ENCODE measurements around the gene RIMS3. TPM values are rescaled to one million over a fixed set of nuclear protein-coding genes. Genes with fewer than 3 reads are reported as not detected.

RIMS3 gene
- total RNA-seq, 1 experiment from 2014 or later: 5.7 TPM

- H3K27me3 ChIP-seq (ENCODE audit: control insufficient read depth, insufficient read depth, low read length): no peaks in the 10 kb centered on the region
- ChIA-PET POLR2A (no interaction called here), CTCF (no interaction called here)
- H3K27ac ChIP-seq (ENCODE audit: low read length): no peak overlapping the region
- no peaks in the 10 kb centered on the region for H3K9me3 ChIP-seq (ENCODE audit: control insufficient read depth, insufficient read depth, low read depth, low read length)
- no peaks in the 10 kb centered on the region; the same call in 1 of the 2 replicates for H3K36me3 ChIP-seq (ENCODE audit: control insufficient read depth, insufficient read depth, low read length)
- TF ChIP-seq CTCF (IDR thresholded peaks at IDR 0.05) (no peak), SIN3A (IDR thresholded peaks at IDR 0.05; ENCODE audit: borderline replicate concordance, insufficient read depth, low read depth, low read length) (no peak), POLR2AphosphoS5 (IDR thresholded peaks at IDR 0.05; ENCODE audit: low read depth, low read length) (no peak), TCF7L2 (IDR thresholded peaks at IDR 0.05; ENCODE audit: low read depth, low read length) (no peak), REST (IDR thresholded peaks at IDR 0.05; ENCODE audit: insufficient read depth in 1 of 2, low read depth in 2 of 2, low read length in 1 of 2) (no peak)
- DNase-seq (ENCODE audit: low read depth, low spot score) (no peak), ATAC-seq (no peak)
- in situ Hi-C loops (cut with HindIII; ENCODE audit: low pct_unique_long_range_greater_than_20kb, low sequenced_read_pairs): no loop called here
- peaks cover 28% of the 10 kb centered on the region for H3K4me1 ChIP-seq (ENCODE audit: control insufficient read depth, insufficient read depth, low read length)
- no TSS peak for BruUV-seq (replicated peaks)
- no peak overlapping the region for H3K4me3 ChIP-seq (ENCODE audit: low read depth in 2 of 2, low read length in 2 of 2)
- intact Hi-C loops (cut with micrococcal nuclease; ENCODE audit: unreplicated experiment): no loop called here
These were observed 24.3 kb upstream of the RIMS3 start for GRCh38 chr1:40689737-40690136.

GRCh38 chr1:40687661-40688060, 22.2 kb upstream of the RIMS3 start:
- H3K27ac ChIP-seq (ENCODE audit: low read length): no peak overlapping the region
- no peaks in the 10 kb centered on the region for H3K27me3 ChIP-seq (ENCODE audit: control insufficient read depth, insufficient read depth, low read length)
- no peaks in the 10 kb centered on the region for H3K9me3 ChIP-seq (ENCODE audit: control insufficient read depth, insufficient read depth, low read depth, low read length)
- no TSS peak for BruUV-seq (replicated peaks)
- intact Hi-C loops (cut with micrococcal nuclease; ENCODE audit: unreplicated experiment) (no loop called here), in situ Hi-C loops (cut with HindIII; ENCODE audit: low pct_unique_long_range_greater_than_20kb, low sequenced_read_pairs) (no loop called here)
- H3K4me1 ChIP-seq (ENCODE audit: control insufficient read depth, insufficient read depth, low read length): peaks cover 8% of the 10 kb centered on the region
- H3K4me3 ChIP-seq (ENCODE audit: low read depth in 2 of 2, low read length in 2 of 2): no peak overlapping the region
- ATAC-seq: no peak
- no peak for TF ChIP-seq REST (IDR thresholded peaks at IDR 0.05; ENCODE audit: insufficient read depth in 1 of 2, low read depth in 2 of 2, low read length in 1 of 2)
- no peak for TF ChIP-seq POLR2AphosphoS5 (IDR thresholded peaks at IDR 0.05; ENCODE audit: low read depth, low read length)
- no peak for TF ChIP-seq TCF7L2 (IDR thresholded peaks at IDR 0.05; ENCODE audit: low read depth, low read length)
- TF ChIP-seq CTCF (IDR thresholded peaks at IDR 0.05): no peak
- TF ChIP-seq SIN3A (IDR thresholded peaks at IDR 0.05; ENCODE audit: borderline replicate concordance, insufficient read depth, low read depth, low read length): no peak
- H3K36me3 ChIP-seq (ENCODE audit: control insufficient read depth, insufficient read depth, low read length): no peaks in the 10 kb centered on the region; the same call in 1 of the 2 replicates
- no peak for DNase-seq (ENCODE audit: low read depth, low spot score)
- CTCF ChIA-PET: no interaction called here
- POLR2A ChIA-PET: no interaction called here
